ENCODE results near the gene TMEM225. TPM values are rescaled to one million over a fixed set of nuclear protein-coding genes. Genes with fewer than 3 reads are reported as not detected.
"Not testable (repeated sequence)": the region's sequence is repeated elsewhere in the genome, so short reads cannot be mapped to it uniquely, and the experiment has no call there.

Gene TMEM225
- total and polyA plus RNA-seq, 4 experiments from 2014 or later, result not detected

DNA sequence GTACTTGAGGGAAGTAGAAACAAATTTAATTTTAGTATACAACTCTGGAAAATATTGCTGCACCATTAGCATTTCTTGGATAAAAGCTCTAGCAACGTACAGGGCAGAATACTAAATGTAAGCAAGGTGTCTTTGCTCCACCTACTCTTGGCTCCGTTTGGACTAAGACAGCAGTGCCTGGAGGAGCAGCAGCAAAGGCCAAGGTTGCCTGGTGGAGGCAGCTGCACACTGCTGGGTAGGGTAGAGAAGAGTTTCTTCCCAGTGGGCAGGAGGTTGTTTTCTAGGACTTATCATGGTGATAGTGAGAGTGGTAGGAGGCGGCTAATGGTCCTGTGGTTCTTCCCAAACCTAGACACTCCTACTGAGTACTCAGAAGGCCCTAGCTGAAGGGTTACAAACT is 14.3 kb upstream of the TMEM225 start:
- intact Hi-C loops (cut with micrococcal nuclease), result no loop called here
- Mint-ChIP-seq H3K4me1 (no peaks in the 10 kb centered on the region), H3K27ac (no peak overlapping the region), H3K36me3 (no peaks in the 10 kb centered on the region), H3K9me3 (peaks cover 0 to 3% (median 0%) of the 10 kb centered on the region in 8 donors), H3K4me3 (no peak overlapping the region), H3K27me3 (no peaks in the 10 kb centered on the region)
- POLR2A ChIA-PET (ENCODE audit: partially characterized antibody), result no interaction called here
- H3K4me3 ChIP-seq (ENCODE audit: low read length in 2 of 2), result no peak overlapping the region
- no peaks in the 10 kb centered on the region for H3K4me1 ChIP-seq (ENCODE audit: insufficient read depth, low read length)
- CTCF ChIA-PET (ENCODE audit: partially characterized antibody), result no interaction called here
- no peaks in the 10 kb centered on the region for H3K27me3 ChIP-seq (ENCODE audit: insufficient read depth, low read length)
- DNase-seq, result no peak
- H3K36me3 ChIP-seq (ENCODE audit: insufficient read depth, low read length), result no peaks in the 10 kb centered on the region
- no peaks in the 10 kb centered on the region for H3K9me3 ChIP-seq (ENCODE audit: control insufficient read depth in 1 of 2, low read length in 2 of 2)
- H3K27ac ChIP-seq (ENCODE audit: low read depth, low read length), result no peak overlapping the region

DNA sequence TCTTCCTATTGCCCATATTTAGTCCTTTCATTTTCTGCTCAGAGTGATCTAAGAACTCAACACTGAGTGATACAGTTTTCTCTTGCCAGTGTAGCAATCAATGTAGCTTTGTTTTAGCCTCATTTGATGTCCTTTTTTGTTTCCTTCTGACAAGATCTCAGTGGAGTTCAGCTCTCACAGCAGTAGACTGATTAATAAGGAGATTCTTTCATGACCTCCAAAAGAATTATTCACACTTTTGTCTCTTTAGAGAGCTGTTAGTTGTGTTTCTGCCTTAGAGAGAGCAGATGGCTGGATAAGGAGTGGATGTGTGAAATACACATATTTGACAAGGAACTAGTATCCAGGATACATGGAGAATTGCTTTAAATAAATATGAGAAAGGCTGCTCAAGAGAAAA is 6.6 kb upstream of the TMEM225 start:
- DNase-seq, result no peak
- no peaks in the 10 kb centered on the region for H3K36me3 Mint-ChIP-seq
- no peak overlapping the region for H3K4me3 ChIP-seq (ENCODE audit: low read length in 2 of 2)
- no peaks in the 10 kb centered on the region for H3K27me3 ChIP-seq (ENCODE audit: insufficient read depth, low read length)
- no peaks in the 10 kb centered on the region for H3K4me1 Mint-ChIP-seq
- H3K4me1 ChIP-seq (ENCODE audit: insufficient read depth, low read length), result no peaks in the 10 kb centered on the region
- H3K9me3 ChIP-seq (ENCODE audit: control insufficient read depth in 1 of 2, low read length in 2 of 2), result no peaks in the 10 kb centered on the region
- no peak overlapping the region for H3K27ac ChIP-seq (ENCODE audit: low read depth, low read length)
- H3K27ac Mint-ChIP-seq, result no peak overlapping the region
- H3K36me3 ChIP-seq (ENCODE audit: insufficient read depth, low read length), result no peaks in the 10 kb centered on the region
- POLR2A ChIA-PET (ENCODE audit: partially characterized antibody), result no interaction called here
- H3K9me3 Mint-ChIP-seq, result peaks cover 0 to 3% (median 0%) of the 10 kb centered on the region in 8 donors
- H3K27me3 Mint-ChIP-seq, result peaks cover 0 to 1% of the 10 kb centered on the region in 2 donors
- H3K4me3 Mint-ChIP-seq, result no peak overlapping the region
- CTCF ChIA-PET (ENCODE audit: partially characterized antibody), result no interaction called here
- intact Hi-C loops (cut with micrococcal nuclease), result no loop called here

DNA sequence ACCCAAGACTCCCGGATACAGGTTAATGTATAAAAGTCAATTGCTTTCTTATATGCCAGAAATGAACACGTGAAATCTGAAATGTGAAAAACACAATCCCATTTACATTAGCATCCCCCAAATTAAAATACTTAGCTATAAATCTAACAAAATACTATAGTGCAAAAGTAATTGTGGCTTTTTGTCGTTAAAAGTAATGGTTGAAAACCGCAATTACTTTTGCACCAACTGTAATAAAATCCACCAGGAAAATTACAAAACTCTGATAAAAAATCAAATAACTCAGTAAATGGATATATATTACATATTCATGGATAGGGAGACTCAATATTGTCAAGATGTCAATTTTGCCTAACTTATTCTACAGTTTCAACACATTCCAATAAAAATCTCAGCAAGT is 4.6 kb downstream of the TMEM225 start:
- Histone ChIP-seq H3K9me3 (ENCODE audit: control insufficient read depth in 1 of 2, low read length in 2 of 2) (no peaks in the 10 kb centered on the region), H3K27me3 (ENCODE audit: insufficient read depth, low read length) (no peaks in the 10 kb centered on the region), H3K27ac (ENCODE audit: low read depth, low read length) (no peak overlapping the region), H3K4me3 (ENCODE audit: low read length in 2 of 2) (no peak overlapping the region), H3K4me1 (ENCODE audit: insufficient read depth, low read length) (no peaks in the 10 kb centered on the region), H3K36me3 (ENCODE audit: insufficient read depth, low read length) (no peaks in the 10 kb centered on the region)
- Mint-ChIP-seq H3K27me3 (no peaks in the 10 kb centered on the region), H3K36me3 (no peaks in the 10 kb centered on the region), H3K4me3 (no peak overlapping the region), H3K27ac (no peak overlapping the region), H3K9me3 (peaks cover 0 to 5% (median under 1%) of the 10 kb centered on the region in 8 donors), H3K4me1 (no peaks in the 10 kb centered on the region)
- CTCF ChIA-PET (ENCODE audit: partially characterized antibody), result no interaction called here
- POLR2A ChIA-PET (ENCODE audit: partially characterized antibody), result no interaction called here
- DNase-seq, result no peak
- intact Hi-C loops (cut with micrococcal nuclease), result no loop called here

DNA sequence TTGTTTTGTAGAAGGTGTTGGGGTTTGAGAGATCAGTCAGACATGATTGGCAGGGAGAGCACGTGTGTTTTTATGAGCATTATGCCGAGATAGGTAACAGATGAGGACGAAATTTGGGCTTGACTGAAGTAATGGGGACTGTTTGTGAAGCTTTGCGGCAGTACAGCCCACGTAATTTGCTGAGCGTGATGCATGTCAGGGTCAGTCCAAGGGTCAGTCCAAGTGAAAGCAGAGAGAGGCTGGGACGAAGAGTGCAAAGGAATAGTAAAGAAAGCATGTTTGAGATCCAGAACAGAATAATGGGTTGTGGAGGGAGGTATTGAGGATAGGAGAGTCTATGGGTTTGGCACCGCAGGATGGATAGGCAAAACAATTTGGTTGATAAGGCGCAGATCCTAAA is 17.7 kb downstream of the TMEM225 start:
- H3K27ac Mint-ChIP-seq; H3K4me3 ChIP-seq (ENCODE audit: low read length in 2 of 2); H3K27me3 Mint-ChIP-seq; POLR2A ChIA-PET (ENCODE audit: partially characterized antibody); H3K27me3 ChIP-seq (ENCODE audit: insufficient read depth, low read length); DNase-seq; H3K4me1 ChIP-seq (ENCODE audit: insufficient read depth, low read length); H3K4me1 Mint-ChIP-seq; CTCF ChIA-PET (ENCODE audit: partially characterized antibody); H3K9me3 Mint-ChIP-seq; H3K36me3 Mint-ChIP-seq; H3K27ac ChIP-seq (ENCODE audit: low read depth, low read length); intact Hi-C loops (cut with micrococcal nuclease); H3K9me3 ChIP-seq (ENCODE audit: control insufficient read depth in 1 of 2, low read length in 2 of 2); H3K36me3 ChIP-seq (ENCODE audit: insufficient read depth, low read length); H3K4me3 Mint-ChIP-seq: not testable (repeated sequence)

DNA sequence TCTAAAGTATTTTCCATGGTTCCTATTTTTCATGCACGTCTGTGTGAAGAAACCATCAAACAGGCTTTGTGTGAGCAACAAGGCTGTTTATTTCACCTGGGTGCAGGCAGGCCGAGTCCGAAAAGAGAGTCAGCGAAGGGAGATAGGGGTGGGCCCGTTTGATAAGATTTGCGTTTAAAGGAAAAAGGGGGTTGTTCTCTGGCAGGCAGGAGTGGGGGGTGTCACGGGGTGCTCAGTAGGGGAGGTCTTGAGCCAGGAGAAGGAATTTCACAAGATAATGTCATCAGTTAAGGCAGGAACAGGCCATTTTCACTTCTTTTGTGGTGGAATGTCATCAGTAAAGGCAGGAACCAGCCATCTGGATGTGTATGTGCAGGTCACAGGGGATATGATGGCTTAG is 20.2 kb downstream of the TMEM225 start:
- H3K4me1 Mint-ChIP-seq; POLR2A ChIA-PET (ENCODE audit: partially characterized antibody); H3K27me3 ChIP-seq (ENCODE audit: insufficient read depth, low read length); H3K9me3 ChIP-seq (ENCODE audit: control insufficient read depth in 1 of 2, low read length in 2 of 2); H3K36me3 Mint-ChIP-seq; H3K9me3 Mint-ChIP-seq; H3K4me1 ChIP-seq (ENCODE audit: insufficient read depth, low read length); CTCF ChIA-PET (ENCODE audit: partially characterized antibody); H3K27ac Mint-ChIP-seq; H3K4me3 ChIP-seq (ENCODE audit: low read length in 2 of 2); H3K27ac ChIP-seq (ENCODE audit: low read depth, low read length); H3K36me3 ChIP-seq (ENCODE audit: insufficient read depth, low read length); H3K4me3 Mint-ChIP-seq; intact Hi-C loops (cut with micrococcal nuclease); DNase-seq; H3K27me3 Mint-ChIP-seq: not testable (repeated sequence)

DNA sequence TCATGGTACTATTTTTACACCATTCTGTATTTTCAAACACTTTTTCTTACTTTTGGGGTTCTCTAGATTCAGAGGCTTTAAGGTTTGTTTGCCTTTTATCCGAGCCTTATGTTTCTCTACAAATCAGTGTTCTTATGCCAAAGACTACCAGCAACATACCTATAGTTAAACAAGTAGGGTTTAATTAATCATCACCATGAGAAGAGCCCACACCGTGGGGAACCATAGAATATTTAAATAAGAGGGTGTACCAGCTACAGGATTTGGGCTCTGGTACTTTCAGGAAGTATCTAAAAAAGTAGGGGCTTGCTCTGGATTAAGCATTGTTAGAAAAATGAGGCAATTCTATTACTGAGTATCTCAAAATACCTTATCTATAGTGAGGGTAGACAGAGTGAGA is 25.7 kb downstream of the TMEM225 start:
- intact Hi-C loops (cut with micrococcal nuclease), result no loop called here
- H3K36me3 Mint-ChIP-seq, result no peaks in the 10 kb centered on the region
- ChIA-PET CTCF (ENCODE audit: partially characterized antibody) (no interaction called here), POLR2A (ENCODE audit: partially characterized antibody) (no interaction called here)
- Histone ChIP-seq H3K27me3 (ENCODE audit: insufficient read depth, low read length) (no peaks in the 10 kb centered on the region), H3K9me3 (ENCODE audit: control insufficient read depth in 1 of 2, low read length in 2 of 2) (no peaks in the 10 kb centered on the region), H3K27ac (ENCODE audit: low read depth, low read length) (no peak overlapping the region), H3K4me1 (ENCODE audit: insufficient read depth, low read length) (no peaks in the 10 kb centered on the region), H3K4me3 (ENCODE audit: low read length in 2 of 2) (no peak overlapping the region), H3K36me3 (ENCODE audit: insufficient read depth, low read length) (no peaks in the 10 kb centered on the region)
- H3K9me3 Mint-ChIP-seq, result peaks cover 0 to 12% (median 3%) of the 10 kb centered on the region in 8 donors
- no peaks in the 10 kb centered on the region for H3K4me1 Mint-ChIP-seq
- peaks cover 0 to 3% of the 10 kb centered on the region in 2 donors for H3K27me3 Mint-ChIP-seq
- DNase-seq, result no peak
- no peak overlapping the region for H3K4me3 Mint-ChIP-seq
- no peak overlapping the region for H3K27ac Mint-ChIP-seq

DNA sequence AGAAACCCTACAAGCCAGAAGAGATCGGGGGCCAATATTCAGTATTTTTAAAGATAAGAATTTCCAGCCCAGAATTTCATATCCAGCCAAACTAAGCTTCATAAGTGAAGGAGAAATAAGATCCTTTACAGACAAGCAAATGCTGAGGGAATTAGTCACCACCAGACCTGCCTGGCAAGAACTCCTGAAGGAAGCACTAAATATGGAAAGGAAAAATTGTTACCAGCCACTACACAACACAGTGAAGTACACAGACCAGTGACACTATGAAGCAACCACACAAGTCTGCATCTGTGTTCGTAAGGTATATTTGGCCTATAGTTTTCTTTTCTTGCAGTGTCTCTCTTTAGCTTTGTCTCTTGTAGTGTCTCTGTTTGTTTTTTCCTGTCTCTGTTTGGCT is 29.0 kb downstream of the TMEM225 start:
- intact Hi-C loops (cut with micrococcal nuclease), result no loop called here
- no peak overlapping the region for H3K4me3 Mint-ChIP-seq
- Histone ChIP-seq H3K4me3 (ENCODE audit: low read length in 2 of 2) (no peak overlapping the region), H3K4me1 (ENCODE audit: insufficient read depth, low read length) (no peaks in the 10 kb centered on the region), H3K27me3 (ENCODE audit: insufficient read depth, low read length) (no peaks in the 10 kb centered on the region), H3K36me3 (ENCODE audit: insufficient read depth, low read length) (no peaks in the 10 kb centered on the region), H3K27ac (ENCODE audit: low read depth, low read length) (no peak overlapping the region), H3K9me3 (ENCODE audit: control insufficient read depth in 1 of 2, low read length in 2 of 2) (no peaks in the 10 kb centered on the region)
- no peaks in the 10 kb centered on the region for H3K4me1 Mint-ChIP-seq
- peaks cover 0 to 15% (median 4%) of the 10 kb centered on the region in 8 donors for H3K9me3 Mint-ChIP-seq
- CTCF ChIA-PET (ENCODE audit: partially characterized antibody), result no interaction called here
- POLR2A ChIA-PET (ENCODE audit: partially characterized antibody), result no interaction called here
- no peak for DNase-seq
- peaks cover 3 to 4% of the 10 kb centered on the region in 2 donors for H3K27me3 Mint-ChIP-seq
- H3K27ac Mint-ChIP-seq, result no peak overlapping the region
- no peaks in the 10 kb centered on the region for H3K36me3 Mint-ChIP-seq

DNA sequence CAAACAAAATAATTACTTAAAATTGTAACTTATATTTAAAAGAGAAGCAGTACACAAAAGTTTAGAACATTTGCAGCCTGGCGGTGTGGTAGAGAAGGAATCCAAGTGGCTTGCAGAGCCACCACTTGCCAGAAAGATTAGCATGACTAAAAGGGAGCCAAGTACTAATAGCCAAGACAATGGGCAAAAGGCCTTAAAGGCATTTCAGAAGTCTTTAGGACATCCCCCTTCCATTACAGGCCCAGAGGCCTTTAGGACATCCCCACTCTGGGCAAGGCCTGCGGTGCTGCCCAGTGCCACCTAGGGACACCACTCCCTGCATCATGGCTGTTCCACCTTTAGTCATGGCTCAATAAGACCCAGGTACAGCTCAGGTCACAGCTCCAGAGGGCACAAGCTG is 32.4 kb downstream of the TMEM225 start:
- intact Hi-C loops (cut with micrococcal nuclease), result no loop called here
- Mint-ChIP-seq H3K27me3 (peaks cover 5 to 6% of the 10 kb centered on the region in 2 donors), H3K9me3 (peaks cover 0 to 15% (median 4%) of the 10 kb centered on the region in 8 donors), H3K27ac (no peak overlapping the region), H3K4me1 (no peaks in the 10 kb centered on the region), H3K36me3 (no peaks in the 10 kb centered on the region), H3K4me3 (no peak overlapping the region)
- DNase-seq, result no peak
- Histone ChIP-seq H3K4me3 (ENCODE audit: low read length in 2 of 2) (no peak overlapping the region), H3K9me3 (ENCODE audit: control insufficient read depth in 1 of 2, low read length in 2 of 2) (no peaks in the 10 kb centered on the region), H3K27ac (ENCODE audit: low read depth, low read length) (no peak overlapping the region), H3K4me1 (ENCODE audit: insufficient read depth, low read length) (no peaks in the 10 kb centered on the region), H3K36me3 (ENCODE audit: insufficient read depth, low read length) (no peaks in the 10 kb centered on the region), H3K27me3 (ENCODE audit: insufficient read depth, low read length) (no peaks in the 10 kb centered on the region)
- ChIA-PET CTCF (ENCODE audit: partially characterized antibody) (no interaction called here), POLR2A (ENCODE audit: partially characterized antibody) (no interaction called here)
